ENCODE results near the gene PRPF6. TPM values are rescaled to one million over a fixed set of nuclear protein-coding genes. Genes with fewer than 3 reads are reported as not detected.

The PRPF6 gene
- total and polyA plus RNA-seq, 2 of the 13 experiments (the other 11 are each of a cell fraction or from before 2014, with no cell fraction given) = 63.7 to 101 TPM

DNA sequence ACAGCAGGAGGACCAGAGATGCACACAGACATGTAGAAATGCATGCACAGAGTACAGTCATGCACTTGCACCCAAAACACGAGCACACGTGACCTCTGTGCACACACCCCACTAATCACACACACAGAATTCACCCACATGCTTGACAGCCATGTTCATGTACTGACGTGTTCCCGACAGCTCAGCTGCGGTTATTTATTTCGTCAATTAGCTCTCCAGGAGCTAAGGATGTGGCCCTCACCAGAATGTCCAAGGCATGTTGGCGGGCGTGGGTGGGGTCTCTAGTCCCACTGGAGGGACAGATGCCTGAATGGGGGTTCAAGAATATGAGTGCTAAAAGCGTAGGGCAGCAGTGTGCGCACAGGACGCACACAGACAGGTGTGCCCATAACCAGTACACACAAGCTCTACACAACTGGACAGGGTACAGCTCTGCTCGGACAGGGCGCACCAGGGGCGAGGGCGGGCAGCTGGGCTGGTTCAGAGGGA lies 571 bp upstream of the PRPF6 start (continued):
- TF ChIP-seq, protein P1, sequence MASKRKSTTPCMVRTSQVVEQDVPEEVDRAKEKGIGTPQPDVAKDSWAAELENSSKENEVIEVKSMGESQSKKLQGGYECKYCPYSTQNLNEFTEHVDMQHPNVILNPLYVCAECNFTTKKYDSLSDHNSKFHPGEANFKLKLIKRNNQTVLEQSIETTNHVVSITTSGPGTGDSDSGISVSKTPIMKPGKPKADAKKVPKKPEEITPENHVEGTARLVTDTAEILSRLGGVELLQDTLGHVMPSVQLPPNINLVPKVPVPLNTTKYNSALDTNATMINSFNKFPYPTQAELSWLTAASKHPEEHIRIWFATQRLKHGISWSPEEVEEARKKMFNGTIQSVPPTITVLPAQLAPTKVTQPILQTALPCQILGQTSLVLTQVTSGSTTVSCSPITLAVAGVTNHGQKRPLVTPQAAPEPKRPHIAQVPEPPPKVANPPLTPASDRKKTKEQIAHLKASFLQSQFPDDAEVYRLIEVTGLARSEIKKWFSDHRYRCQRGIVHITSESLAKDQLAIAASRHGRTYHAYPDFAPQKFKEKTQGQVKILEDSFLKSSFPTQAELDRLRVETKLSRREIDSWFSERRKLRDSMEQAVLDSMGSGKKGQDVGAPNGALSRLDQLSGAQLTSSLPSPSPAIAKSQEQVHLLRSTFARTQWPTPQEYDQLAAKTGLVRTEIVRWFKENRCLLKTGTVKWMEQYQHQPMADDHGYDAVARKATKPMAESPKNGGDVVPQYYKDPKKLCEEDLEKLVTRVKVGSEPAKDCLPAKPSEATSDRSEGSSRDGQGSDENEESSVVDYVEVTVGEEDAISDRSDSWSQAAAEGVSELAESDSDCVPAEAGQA (IDR thresholded peaks at IDR 0.05; ENCODE audit: low read depth) = no peak
- TF ChIP-seq, protein P1 (CRISPR knock-in tag; IDR thresholded peaks at IDR 0.05; ENCODE audit: borderline replicate concordance) = peak; percentile 24
- TF ChIP-seq CBX2 (IDR thresholded peaks at IDR 0.05; ENCODE audit: low read depth, low read length) (no peak), CBX2 (CRISPR knock-in tag; IDR thresholded peaks at IDR 0.05; ENCODE audit: low read depth) (no peak; the same call in 1 of the 2 replicates), FOXK2 (IDR thresholded peaks at IDR 0.05) (no peak), PTBP1 (IDR thresholded peaks at IDR 0.05; ENCODE audit: low read depth, low read length, poor library complexity, severe bottlenecking) (no peak), SIX1 (CRISPR knock-in tag; IDR thresholded peaks at IDR 0.05; ENCODE audit: borderline replicate concordance) (no peak), ZNF703 (CRISPR knock-in tag; IDR thresholded peaks at IDR 0.05; ENCODE audit: borderline replicate concordance) (no peak), RFXAP (CRISPR knock-in tag; IDR thresholded peaks at IDR 0.05; ENCODE audit: borderline replicate concordance) (peak; percentile 27; the same call in 1 of the 2 replicates), ZNF230 (CRISPR knock-in tag; IDR thresholded peaks at IDR 0.05) (0 out of 2 replicates have a peak, but pooled peaks have one; percentile 23), ZNF674 (CRISPR knock-in tag; IDR thresholded peaks at IDR 0.05; ENCODE audit: low read depth) (peak; percentile 22; the same call in 1 of the 2 replicates), ZSCAN25 (CRISPR knock-in tag; IDR thresholded peaks at IDR 0.05) (no peak), ZNF574 (CRISPR knock-in tag; IDR thresholded peaks at IDR 0.05) (no peak), TFDP1 (CRISPR knock-in tag; IDR thresholded peaks at IDR 0.05; ENCODE audit: borderline replicate concordance) (no peak), POLR2G (IDR thresholded peaks at IDR 0.05; ENCODE audit: low read depth, low read length) (no peak), NRL (CRISPR knock-in tag; IDR thresholded peaks at IDR 0.05; ENCODE audit: borderline replicate concordance) (no peak; the same call in 1 of the 2 replicates), ZNF724P (CRISPR knock-in tag; IDR thresholded peaks at IDR 0.05; ENCODE audit: borderline replicate concordance) (no peak), ZNF709 (CRISPR knock-in tag; IDR thresholded peaks at IDR 0.05) (no peak), CBX5 (CRISPR knock-in tag; IDR thresholded peaks at IDR 0.05; ENCODE audit: borderline replicate concordance) (no peak)

All from HepG2 (cell line).